22Rv1 (cell line): ENCODE results near the gene USP13.

Source experiments
- ZFX ChIP-seq: fragments of 450-650 bp; IDR thresholded peaks from 2 replicates; pipeline ENCODE4 v1.6.1; 2017; ENCODE audit warnings: antibody characterized with exemption, borderline replicate concordance
- TF ChIP-seq, protein P1 (sequence below): fragments of 450-650 bp; IDR thresholded peaks from 2 replicates; pipeline ENCODE4 v1.5.1; 2017; ENCODE audit warnings: mild to moderate bottlenecking

DNA sequence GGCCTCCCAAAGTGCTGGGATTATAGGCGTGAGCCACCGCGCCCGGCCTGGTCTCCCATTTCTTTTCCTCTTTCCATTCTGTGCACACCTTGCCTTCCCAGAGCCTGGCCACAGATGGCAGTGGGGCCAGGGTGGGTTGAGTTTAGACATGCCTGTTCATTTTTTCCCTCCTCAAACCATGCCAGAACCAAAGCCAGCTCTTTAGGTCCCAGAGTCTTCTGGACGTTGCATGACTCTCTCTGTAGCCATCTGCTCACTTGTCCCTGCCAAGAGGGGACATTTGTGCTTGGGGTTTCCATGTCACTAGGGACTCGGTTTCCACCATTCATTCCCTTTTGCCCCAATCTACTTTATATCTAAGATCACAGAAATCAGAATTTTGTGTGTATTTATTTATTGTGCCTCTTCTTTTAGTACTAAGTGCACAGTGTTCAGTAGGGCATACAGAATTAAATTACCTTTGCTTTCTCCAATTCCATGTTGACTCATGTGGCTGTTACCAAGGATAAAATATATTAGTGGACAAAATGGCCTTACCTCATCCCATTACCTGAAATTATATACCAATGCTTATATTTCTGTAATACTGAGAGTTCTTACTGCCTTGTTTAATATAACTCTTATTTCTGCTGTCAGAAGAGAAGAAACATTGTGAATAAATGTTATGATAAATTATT, 49.6 kb downstream of the USP13 start:
- TF ChIP-seq, protein P1, sequence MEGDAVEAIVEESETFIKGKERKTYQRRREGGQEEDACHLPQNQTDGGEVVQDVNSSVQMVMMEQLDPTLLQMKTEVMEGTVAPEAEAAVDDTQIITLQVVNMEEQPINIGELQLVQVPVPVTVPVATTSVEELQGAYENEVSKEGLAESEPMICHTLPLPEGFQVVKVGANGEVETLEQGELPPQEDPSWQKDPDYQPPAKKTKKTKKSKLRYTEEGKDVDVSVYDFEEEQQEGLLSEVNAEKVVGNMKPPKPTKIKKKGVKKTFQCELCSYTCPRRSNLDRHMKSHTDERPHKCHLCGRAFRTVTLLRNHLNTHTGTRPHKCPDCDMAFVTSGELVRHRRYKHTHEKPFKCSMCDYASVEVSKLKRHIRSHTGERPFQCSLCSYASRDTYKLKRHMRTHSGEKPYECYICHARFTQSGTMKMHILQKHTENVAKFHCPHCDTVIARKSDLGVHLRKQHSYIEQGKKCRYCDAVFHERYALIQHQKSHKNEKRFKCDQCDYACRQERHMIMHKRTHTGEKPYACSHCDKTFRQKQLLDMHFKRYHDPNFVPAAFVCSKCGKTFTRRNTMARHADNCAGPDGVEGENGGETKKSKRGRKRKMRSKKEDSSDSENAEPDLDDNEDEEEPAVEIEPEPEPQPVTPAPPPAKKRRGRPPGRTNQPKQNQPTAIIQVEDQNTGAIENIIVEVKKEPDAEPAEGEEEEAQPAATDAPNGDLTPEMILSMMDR: no peak
- no peak for TF ChIP-seq ZFX
